Neural progenitor cell (in vitro differentiated cells): ENCODE results near the gene MRPS27. TPM values are rescaled to one million over a fixed set of nuclear protein-coding genes. Genes with fewer than 3 reads are reported as not detected.

Source experiments
- DNase-seq: peaks from one replicate; pipeline ENCODE4 v3.0.0-alpha.2; 2016; ENCODE audit warnings: low spot score
- H2AFZ ChIP-seq: fragments of 200-600 bp; sonication (generic); replicated peaks from 2 replicates; pipeline ENCODE4 v1.6.1; 2016; ENCODE audit warnings: antibody characterized with exemption
- H3F3A ChIP-seq: fragments of 200-600 bp; sonication (generic); 2 replicates; pipeline ENCODE4 v1.6.1; 2016; ENCODE audit warnings: antibody characterized with exemption, low read depth
- H3K27ac ChIP-seq: fragments of 200-600 bp; sonication (generic); 2 replicates; pipeline ENCODE4 v1.5.1; 2016; ENCODE audit warnings: mild to moderate bottlenecking
- H3K27me3 ChIP-seq: fragments of 200-600 bp; sonication (generic); 2 replicates; pipeline ENCODE4 v1.6.1; 2016; ENCODE audit warnings: mild to moderate bottlenecking, moderate library complexity
- H3K36me3 ChIP-seq: fragments of 200-600 bp; sonication (generic); 2 replicates; pipeline ENCODE4 v1.5.1; 2016
- H3K4me1 ChIP-seq: fragments of 200-600 bp; sonication (generic); 2 replicates; pipeline ENCODE4 v1.6.1; 2016; ENCODE audit warnings: mixed run types
- H3K4me2 ChIP-seq: fragments of 200-600 bp; sonication (generic); 2 replicates; pipeline ENCODE4 v1.6.1; 2016
- H3K4me3 ChIP-seq: fragments of 200-600 bp; sonication (generic); 2 replicates; pipeline ENCODE4 v1.5.1; 2016
- H3K79me2 ChIP-seq: fragments of 200-600 bp; sonication (generic); 2 replicates; pipeline ENCODE4 v1.6.1; 2016; ENCODE audit warnings: low read depth
- H3K9ac ChIP-seq: fragments of 200-600 bp; sonication (generic); 2 replicates; pipeline ENCODE4 v1.6.1; 2016
- H3K9me3 ChIP-seq: fragments of 200-600 bp; sonication (generic); 2 replicates; pipeline ENCODE4 v1.5.1; 2016; ENCODE audit warnings: low read depth
- H4K20me1 ChIP-seq: fragments of 200-600 bp; sonication (generic); 2 replicates; pipeline ENCODE4 v1.6.1; 2016; ENCODE audit warnings: low read depth
- H3K27ac Mint-ChIP-seq: 3 replicates; pipeline ENCODE4 v1.8.0; 2021; ENCODE audit warnings: mixed read lengths
- H3K27me3 Mint-ChIP-seq: 2 replicates; pipeline ENCODE4 v1.8.0; 2022; ENCODE audit warnings: low read depth, mild to moderate bottlenecking, inconsistent platforms, moderate library complexity, mixed read lengths; ENCODE audit not compliant: insufficient read depth
- H3K36me3 Mint-ChIP-seq: 3 replicates; pipeline ENCODE4 v1.8.0; 2021; ENCODE audit warnings: mixed read lengths
- H3K4me1 Mint-ChIP-seq: 3 replicates; pipeline ENCODE4 v1.8.0; 2021; ENCODE audit warnings: mixed read lengths
- H3K4me3 Mint-ChIP-seq: 3 replicates; pipeline ENCODE4 v1.8.0; 2021; ENCODE audit warnings: mild to moderate bottlenecking, moderate library complexity, mixed read lengths
- H3K9me3 Mint-ChIP-seq: 3 replicates; pipeline ENCODE4 v1.8.0; 2020; ENCODE audit warnings: mixed read lengths
- CTCF ChIP-seq: fragments of 200-600 bp; sonication (generic); IDR thresholded peaks from 2 replicates; pipeline ENCODE4 v1.5.1; 2017; ENCODE audit warnings: antibody characterized with exemption, mild to moderate bottlenecking
- EZH2 ChIP-seq: fragments of 200-600 bp; sonication (generic); IDR thresholded peaks from 2 replicates; pipeline ENCODE4 v1.6.1; 2017; ENCODE audit warnings: antibody characterized with exemption, mild to moderate bottlenecking, moderate library complexity
- EZH2phosphoT487 ChIP-seq: fragments of 200-600 bp; sonication (generic); IDR thresholded peaks from 2 replicates; pipeline ENCODE4 v1.6.1; 2017; ENCODE audit warnings: antibody characterized with exemption
- total RNA-seq: library from RNA; depleted of rRNA; stranded (reverse); fragments of >200 nt; gene quantifications from 2 replicates; pipeline ENCODE4 v1.2.3, GENCODE V29; 2015; ENCODE audit warnings: low replicate concordance

The MRPS27 gene
- total RNA-seq, 1 donor from 2014 or later: 154 TPM

DNA sequence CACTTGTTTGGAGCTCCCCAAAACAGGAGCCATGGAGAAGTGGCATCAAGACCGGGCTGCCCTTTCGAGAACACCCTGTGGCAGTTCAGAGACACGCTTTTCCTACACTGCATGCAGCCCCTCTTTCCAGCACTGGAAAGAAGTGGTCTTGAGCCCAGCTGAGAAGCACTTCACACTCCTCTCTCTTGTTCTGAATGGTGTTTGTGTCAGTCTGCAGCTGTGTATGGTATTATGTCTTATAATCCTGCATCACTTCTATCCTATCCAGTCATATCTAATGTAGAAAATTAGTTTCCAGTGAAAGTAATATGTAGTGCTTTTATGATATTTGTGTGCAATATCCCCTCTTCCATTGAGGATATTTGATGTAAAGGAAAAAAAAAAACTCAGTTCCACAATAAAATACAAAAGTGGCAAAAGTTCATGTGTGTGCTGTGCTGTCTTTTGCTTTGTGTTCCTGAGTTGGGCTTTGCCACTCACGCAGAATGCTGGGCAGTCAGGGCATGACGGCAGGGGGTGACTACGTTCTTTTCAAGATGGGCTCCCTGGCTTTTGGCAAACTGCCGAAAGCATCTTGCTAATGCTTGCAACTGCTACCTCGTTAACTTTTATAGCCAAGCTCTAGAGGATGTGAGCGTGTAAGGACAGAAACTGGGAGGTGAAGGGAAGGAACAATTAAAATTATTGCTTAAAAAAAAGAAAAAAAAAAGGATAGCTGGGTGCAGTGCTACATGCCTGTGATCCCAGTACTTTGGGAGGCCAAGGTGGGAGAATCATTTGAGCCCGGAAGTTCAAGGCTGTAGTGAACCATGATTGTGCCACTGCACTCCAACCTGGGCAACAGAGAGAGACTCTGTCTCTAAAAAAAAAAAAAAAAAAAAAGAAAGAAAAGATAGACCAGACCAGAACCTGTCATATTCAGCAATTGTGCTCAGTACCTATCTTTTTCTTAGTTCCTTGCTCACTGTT, 110.6 kb downstream of the MRPS27 start:
- peak; percentile 60 for DNase-seq
- Histone ChIP-seq H3F3A (peaks cover 32% of the 10 kb centered on the region), H3K9ac (no peak overlapping the region), H3K4me3 (no peak overlapping the region), H3K9me3 (no peaks in the 10 kb centered on the region), H3K4me2 (peak overlapping the region; percentile 2), H3K4me1 (peaks cover 35% of the 10 kb centered on the region), H3K27me3 (no peaks in the 10 kb centered on the region), H3K27ac (peak overlapping the region; percentile 47), H3K79me2 (no peaks in the 10 kb centered on the region), H2AFZ (no peak overlapping the region), H3K36me3 (peaks cover 6% of the 10 kb centered on the region), H4K20me1 (no peaks in the 10 kb centered on the region)
- peaks cover 32% of the 10 kb centered on the region for H3K36me3 Mint-ChIP-seq
- peak overlapping the region; percentile 11 for H3K4me3 Mint-ChIP-seq
- peak overlapping the region; percentile 1 for H3K27ac Mint-ChIP-seq
- no peak for TF ChIP-seq EZH2phosphoT487
- TF ChIP-seq CTCF: no peak
- TF ChIP-seq EZH2: no peak
- H3K27me3 Mint-ChIP-seq: peaks cover 5% of the 10 kb centered on the region
- H3K4me1 Mint-ChIP-seq: peaks cover 36% of the 10 kb centered on the region
- no peaks in the 10 kb centered on the region for H3K9me3 Mint-ChIP-seq

DNA sequence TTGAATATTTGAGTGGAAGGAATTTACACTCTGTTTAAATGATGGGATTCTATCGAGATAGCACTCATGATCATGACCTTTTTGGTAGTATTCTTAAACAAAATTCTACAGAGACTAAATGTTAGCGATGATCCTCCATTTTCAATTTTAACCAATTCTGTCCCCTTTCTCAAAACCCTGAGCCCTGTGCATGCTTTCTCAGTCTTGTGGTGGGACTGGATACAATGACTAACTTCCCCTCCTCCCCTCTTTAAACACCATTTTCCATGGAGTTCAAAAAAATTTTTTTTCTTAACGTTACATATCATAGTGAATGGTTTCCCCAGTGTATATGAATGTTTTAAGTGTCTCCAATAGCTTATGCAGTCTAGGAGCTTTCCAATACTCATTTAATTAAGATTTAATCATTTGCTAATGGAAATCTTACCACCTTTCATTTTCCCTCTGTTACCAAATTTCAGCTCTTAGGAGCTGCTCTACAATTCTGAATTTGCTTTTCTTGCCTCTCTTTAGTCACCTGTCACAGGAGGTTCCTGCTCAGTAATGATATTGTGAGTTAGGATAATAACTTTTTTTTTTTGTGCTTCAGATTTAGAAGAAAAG, 111.6 kb downstream of the MRPS27 start:
- DNase-seq: no peak
- Histone ChIP-seq H3F3A (peaks cover 32% of the 10 kb centered on the region), H3K36me3 (peaks cover 10% of the 10 kb centered on the region), H3K27me3 (no peaks in the 10 kb centered on the region), H4K20me1 (no peaks in the 10 kb centered on the region), H3K27ac (peak overlapping the region; percentile 47), H3K79me2 (no peaks in the 10 kb centered on the region), H3K9me3 (no peaks in the 10 kb centered on the region), H2AFZ (no peak overlapping the region), H3K9ac (no peak overlapping the region), H3K4me1 (peaks cover 35% of the 10 kb centered on the region), H3K4me2 (no peak overlapping the region), H3K4me3 (no peak overlapping the region)
- peaks cover 5% of the 10 kb centered on the region for H3K27me3 Mint-ChIP-seq
- H3K4me3 Mint-ChIP-seq: no peak overlapping the region
- TF ChIP-seq CTCF: no peak
- no peak for TF ChIP-seq EZH2phosphoT487
- no peak overlapping the region for H3K27ac Mint-ChIP-seq
- H3K9me3 Mint-ChIP-seq: no peaks in the 10 kb centered on the region
- H3K36me3 Mint-ChIP-seq: peaks cover 40% of the 10 kb centered on the region
- peaks cover 36% of the 10 kb centered on the region for H3K4me1 Mint-ChIP-seq

DNA sequence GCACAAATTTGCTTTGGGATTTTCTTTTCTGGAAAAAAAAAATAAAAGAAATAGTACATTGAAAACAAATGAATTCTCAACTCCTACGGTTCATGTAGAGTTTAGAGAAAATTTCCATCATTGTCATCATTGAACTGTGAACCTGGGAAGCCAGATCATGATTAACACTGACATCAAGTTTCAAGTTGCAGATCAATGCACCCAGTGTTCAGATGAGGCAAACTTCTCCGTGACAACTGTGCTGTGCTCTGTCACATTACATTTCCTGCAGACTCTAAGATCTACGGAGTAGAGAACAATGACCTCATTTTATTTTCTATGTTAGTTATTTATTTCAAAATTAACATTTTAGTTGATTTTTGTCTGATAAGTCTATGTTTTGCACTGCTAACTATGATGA, 113.0 kb downstream of the MRPS27 start:
- H3K27ac ChIP-seq: no peak overlapping the region
- Mint-ChIP-seq H3K27ac (no peak overlapping the region), H3K27me3 (peaks cover 5% of the 10 kb centered on the region), H3K4me3 (no peak overlapping the region), H3K36me3 (peaks cover 50% of the 10 kb centered on the region), H3K4me1 (peaks cover 36% of the 10 kb centered on the region), H3K9me3 (no peaks in the 10 kb centered on the region)
- no peak overlapping the region for H3K4me2 ChIP-seq
- H3K9ac ChIP-seq: no peak overlapping the region
- H3F3A ChIP-seq: peaks cover 32% of the 10 kb centered on the region
- no peaks in the 10 kb centered on the region for H3K27me3 ChIP-seq
- no peak for DNase-seq
- H2AFZ ChIP-seq: no peak overlapping the region
- no peak overlapping the region for H3K4me3 ChIP-seq
- no peaks in the 10 kb centered on the region for H3K79me2 ChIP-seq
- TF ChIP-seq EZH2phosphoT487 (no peak), EZH2 (no peak), CTCF (no peak)
- no peaks in the 10 kb centered on the region for H3K9me3 ChIP-seq
- peaks cover 5% of the 10 kb centered on the region for H4K20me1 ChIP-seq
- peaks cover 14% of the 10 kb centered on the region for H3K36me3 ChIP-seq
- peaks cover 35% of the 10 kb centered on the region for H3K4me1 ChIP-seq
